ENCODE measurements around the gene RHCG. TPM values are rescaled to one million over a fixed set of nuclear protein-coding genes. Genes with fewer than 3 reads are reported as not detected.

The RHCG gene
- total and polyA plus RNA-seq, 2 donors = 0.85 to 9.0 TPM

GRCh38 chr15:89444241-89445225 lies 51.9 kb downstream of the RHCG start:
- no peaks in the 10 kb centered on the region for H3K9me3 ChIP-seq (ENCODE audit: control insufficient read depth in 2 of 2, insufficient read depth in 1 of 2, low read length in 1 of 2)
- 57% methylated on average over 17 of the region's 17 CpGs for WGBS
- no peak overlapping the region for H3K4me3 ChIP-seq (ENCODE audit: low read length in 2 of 2)
- DNase-seq (ENCODE audit: low read depth in 6 of 9, low spot score in 9 of 9) = no peak
- H3K4me1 ChIP-seq (ENCODE audit: control insufficient read depth in 2 of 2, insufficient read depth in 2 of 2, low read length in 2 of 2) = no peaks in the 10 kb centered on the region
- peaks cover 4 to 51% of the 10 kb centered on the region in 2 donors for H3K27me3 ChIP-seq (ENCODE audit: control insufficient read depth in 2 of 2, insufficient read depth in 1 of 2, low read length in 1 of 2)
- H3K27ac ChIP-seq (ENCODE audit: low read depth in 1 of 2, low read length in 1 of 2) = no peak overlapping the region
- no peaks in the 10 kb centered on the region for H3K36me3 ChIP-seq (ENCODE audit: control insufficient read depth in 2 of 2, insufficient read depth in 2 of 2, low read length in 1 of 2)

- peaks cover 0 to 46% of the 10 kb centered on the region in 2 donors for H3K27me3 ChIP-seq (ENCODE audit: control insufficient read depth in 2 of 2, insufficient read depth in 1 of 2, low read length in 1 of 2)
Observed at GRCh38 chr15:89443581-89443980, 52.8 kb downstream of the RHCG start.

GRCh38 chr15:89442671-89443307 lies 53.6 kb downstream of the RHCG start:
- Histone ChIP-seq H3K4me1 (ENCODE audit: control insufficient read depth in 2 of 2, insufficient read depth in 2 of 2, low read length in 2 of 2) (no peaks in the 10 kb centered on the region), H3K27ac (ENCODE audit: low read depth in 1 of 2, low read length in 1 of 2) (no peak overlapping the region), H3K27me3 (ENCODE audit: control insufficient read depth in 2 of 2, insufficient read depth in 1 of 2, low read length in 1 of 2) (peaks cover 0 to 43% of the 10 kb centered on the region in 2 donors), H3K36me3 (ENCODE audit: control insufficient read depth in 2 of 2, insufficient read depth in 2 of 2, low read length in 1 of 2) (no peaks in the 10 kb centered on the region), H3K9me3 (ENCODE audit: control insufficient read depth in 2 of 2, insufficient read depth in 1 of 2, low read length in 1 of 2) (no peaks in the 10 kb centered on the region), H3K4me3 (ENCODE audit: low read length in 2 of 2) (no peak overlapping the region)
- peak in 3 of 9 donors; percentile 7 to 26 (median 13) for DNase-seq (ENCODE audit: low read depth in 6 of 9, low spot score in 9 of 9)
- 68% methylated on average over 19 of the region's 19 CpGs for WGBS

More at GRCh38 chr15:89443581-89443980, 52.8 kb downstream of the RHCG start:
- DNase-seq (ENCODE audit: low read depth in 6 of 9, low spot score in 9 of 9) = no peak
- no peaks in the 10 kb centered on the region for H3K4me1 ChIP-seq (ENCODE audit: control insufficient read depth in 2 of 2, insufficient read depth in 2 of 2, low read length in 2 of 2)
- no peaks in the 10 kb centered on the region for H3K9me3 ChIP-seq (ENCODE audit: control insufficient read depth in 2 of 2, insufficient read depth in 1 of 2, low read length in 1 of 2)
- H3K4me3 ChIP-seq (ENCODE audit: low read length in 2 of 2) = no peak overlapping the region
- H3K27ac ChIP-seq (ENCODE audit: low read depth in 1 of 2, low read length in 1 of 2) = no peak overlapping the region
- 83% methylated on average over 3 of the region's 3 CpGs for WGBS
- H3K36me3 ChIP-seq (ENCODE audit: control insufficient read depth in 2 of 2, insufficient read depth in 2 of 2, low read length in 1 of 2) = no peaks in the 10 kb centered on the region

- WGBS = 90% methylated on average over 10 of the region's 10 CpGs
- DNase-seq (ENCODE audit: low read depth in 6 of 9, low spot score in 9 of 9) = no peak
- H3K4me3 ChIP-seq (ENCODE audit: low read length in 2 of 2) = no peak overlapping the region
- H3K27me3 ChIP-seq (ENCODE audit: control insufficient read depth in 2 of 2, insufficient read depth in 1 of 2, low read length in 1 of 2) = peaks cover 0 to 39% of the 10 kb centered on the region in 2 donors
- no peak overlapping the region for H3K27ac ChIP-seq (ENCODE audit: low read depth in 1 of 2, low read length in 1 of 2)
- H3K9me3 ChIP-seq (ENCODE audit: control insufficient read depth in 2 of 2, insufficient read depth in 1 of 2, low read length in 1 of 2) = no peaks in the 10 kb centered on the region
- H3K4me1 ChIP-seq (ENCODE audit: control insufficient read depth in 2 of 2, insufficient read depth in 2 of 2, low read length in 2 of 2) = no peaks in the 10 kb centered on the region
- no peaks in the 10 kb centered on the region for H3K36me3 ChIP-seq (ENCODE audit: control insufficient read depth in 2 of 2, insufficient read depth in 2 of 2, low read length in 1 of 2)
Observed at GRCh38 chr15:89442155-89442554, 54.2 kb downstream of the RHCG start.

- WGBS = 57% methylated on average over 3 of the region's 3 CpGs
- DNase-seq (ENCODE audit: low read depth in 6 of 9, low spot score in 9 of 9) = no peak
- Histone ChIP-seq H3K9me3 (ENCODE audit: control insufficient read depth in 2 of 2, insufficient read depth in 1 of 2, low read length in 1 of 2) (no peaks in the 10 kb centered on the region), H3K27me3 (ENCODE audit: control insufficient read depth in 2 of 2, insufficient read depth in 1 of 2, low read length in 1 of 2) (peaks cover 0 to 43% of the 10 kb centered on the region in 2 donors), H3K4me1 (ENCODE audit: control insufficient read depth in 2 of 2, insufficient read depth in 2 of 2, low read length in 2 of 2) (no peaks in the 10 kb centered on the region), H3K4me3 (ENCODE audit: low read length in 2 of 2) (no peak overlapping the region), H3K36me3 (ENCODE audit: control insufficient read depth in 2 of 2, insufficient read depth in 2 of 2, low read length in 1 of 2) (no peaks in the 10 kb centered on the region), H3K27ac (ENCODE audit: low read depth in 1 of 2, low read length in 1 of 2) (no peak overlapping the region)
Observed at GRCh38 chr15:89441295-89441812, 55.0 kb downstream of the RHCG start.

- peaks cover 0 to 54% of the 10 kb centered on the region in 2 donors for H3K27me3 ChIP-seq (ENCODE audit: control insufficient read depth in 2 of 2, insufficient read depth in 1 of 2, low read length in 1 of 2)
- no peak for DNase-seq (ENCODE audit: low read depth in 6 of 9, low spot score in 9 of 9)
- H3K36me3 ChIP-seq (ENCODE audit: control insufficient read depth in 2 of 2, insufficient read depth in 2 of 2, low read length in 1 of 2) = no peaks in the 10 kb centered on the region
- H3K4me3 ChIP-seq (ENCODE audit: low read length in 2 of 2) = no peak overlapping the region
- H3K9me3 ChIP-seq (ENCODE audit: control insufficient read depth in 2 of 2, insufficient read depth in 1 of 2, low read length in 1 of 2) = no peaks in the 10 kb centered on the region
- no peaks in the 10 kb centered on the region for H3K4me1 ChIP-seq (ENCODE audit: control insufficient read depth in 2 of 2, insufficient read depth in 2 of 2, low read length in 2 of 2)
- 91% methylated on average over 9 of the region's 9 CpGs for WGBS
- H3K27ac ChIP-seq (ENCODE audit: low read depth in 1 of 2, low read length in 1 of 2) = no peak overlapping the region
Observed at GRCh38 chr15:89439764-89440163, 56.6 kb downstream of the RHCG start.

GRCh38 chr15:89436560-89437311 lies 59.6 kb downstream of the RHCG start:
- Histone ChIP-seq H3K27ac (ENCODE audit: low read depth in 1 of 2, low read length in 1 of 2) (no peak overlapping the region), H3K27me3 (ENCODE audit: control insufficient read depth in 2 of 2, insufficient read depth in 1 of 2, low read length in 1 of 2) (peaks cover 3 to 53% of the 10 kb centered on the region in 2 donors), H3K4me3 (ENCODE audit: low read length in 2 of 2) (no peak overlapping the region), H3K4me1 (ENCODE audit: control insufficient read depth in 2 of 2, insufficient read depth in 2 of 2, low read length in 2 of 2) (no peaks in the 10 kb centered on the region), H3K9me3 (ENCODE audit: control insufficient read depth in 2 of 2, insufficient read depth in 1 of 2, low read length in 1 of 2) (no peaks in the 10 kb centered on the region), H3K36me3 (ENCODE audit: control insufficient read depth in 2 of 2, insufficient read depth in 2 of 2, low read length in 1 of 2) (no peaks in the 10 kb centered on the region)
- 52% methylated on average over 7 of the region's 7 CpGs for WGBS
- no peak for DNase-seq (ENCODE audit: low read depth in 6 of 9, low spot score in 9 of 9)

- WGBS = 88% methylated on average over 8 of the region's 8 CpGs
- Histone ChIP-seq H3K27me3 (ENCODE audit: control insufficient read depth in 2 of 2, insufficient read depth in 1 of 2, low read length in 1 of 2) (peaks cover 7 to 64% of the 10 kb centered on the region in 2 donors), H3K4me3 (ENCODE audit: low read length in 2 of 2) (no peak overlapping the region), H3K4me1 (ENCODE audit: control insufficient read depth in 2 of 2, insufficient read depth in 2 of 2, low read length in 2 of 2) (peaks cover 2 to 3% of the 10 kb centered on the region in 2 donors), H3K9me3 (ENCODE audit: control insufficient read depth in 2 of 2, insufficient read depth in 1 of 2, low read length in 1 of 2) (no peaks in the 10 kb centered on the region), H3K36me3 (ENCODE audit: control insufficient read depth in 2 of 2, insufficient read depth in 2 of 2, low read length in 1 of 2) (no peaks in the 10 kb centered on the region), H3K27ac (ENCODE audit: low read depth in 1 of 2, low read length in 1 of 2) (no peak overlapping the region)
- DNase-seq (ENCODE audit: low read depth in 6 of 9, low spot score in 9 of 9) = no peak
Observed at GRCh38 chr15:89435362-89435761, 61.0 kb downstream of the RHCG start.
